Measurements from ENCODE around the gene CSRNP2. TPM values are rescaled to one million over a fixed set of nuclear protein-coding genes. Genes with fewer than 3 reads are reported as not detected.
A peak's percentile ranks its signal among the peaks of the same experiment; 100 is the strongest.

CSRNP2 gene
- total RNA-seq, 6 donors from 2014 or later = 20.3 to 29.6 (median 23.5) TPM

DNA sequence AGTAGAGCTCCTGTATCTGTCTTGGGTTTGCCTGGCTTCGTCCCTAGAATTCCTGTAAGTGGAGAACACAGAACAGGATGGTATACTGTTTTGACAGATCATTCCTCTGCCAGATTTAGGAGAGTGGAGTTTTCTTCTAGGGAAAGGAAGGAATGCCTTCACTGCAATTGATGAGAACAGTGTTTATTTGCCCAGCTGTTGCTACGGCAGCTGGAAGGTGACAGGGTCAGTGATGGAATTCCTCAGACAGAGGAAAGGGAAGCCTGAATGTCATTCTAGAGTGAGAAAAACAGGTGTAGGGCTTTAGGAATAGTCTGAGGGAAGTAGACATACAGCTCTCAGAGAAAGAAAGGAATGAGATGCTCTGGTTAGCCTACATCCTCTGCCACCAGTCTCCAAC is 11.7 kb downstream of the CSRNP2 start:
- ATAC-seq (ENCODE audit: low FRiP score in 2 of 2) (no peak), DNase-seq (no peak)
- no peak overlapping the region for H3K4me3 ChIP-seq
- H3K9me3 ChIP-seq = no peaks in the 10 kb centered on the region
- H3K27me3 ChIP-seq = no peaks in the 10 kb centered on the region
- H3K4me1 ChIP-seq = peaks cover 0 to 14% (median 2%) of the 10 kb centered on the region in 4 donors
- TF ChIP-seq POLR2A (IDR thresholded peaks at IDR 0.05) (no peak), POLR2AphosphoS5 (IDR thresholded peaks at IDR 0.05) (no peak), CTCF (IDR thresholded peaks at IDR 0.05) (no peak), EP300 (IDR thresholded peaks at IDR 0.05) (no peak)
- H3K27ac ChIP-seq = no peak overlapping the region
- H3K36me3 ChIP-seq = peaks cover 17 to 76% (median 62%) of the 10 kb centered on the region in 4 donors
- WGBS, 2 donors = 75 to 79% methylated on average over 2 of the region's 2 CpGs

GRCh38 chr12:51070004-51070403 is 13.4 kb downstream of the CSRNP2 start:
- H3K9me3 ChIP-seq = no peaks in the 10 kb centered on the region
- WGBS, 2 donors = 65 to 70% methylated on average over 3 of the region's 3 CpGs
- peak overlapping the region in 1 of 4 donors; percentile 16 for H3K27ac ChIP-seq
- H3K27me3 ChIP-seq = no peaks in the 10 kb centered on the region
- no peak overlapping the region for H3K4me3 ChIP-seq
- no peak for TF ChIP-seq POLR2A (IDR thresholded peaks at IDR 0.05)
- no peak for TF ChIP-seq POLR2AphosphoS5 (IDR thresholded peaks at IDR 0.05)
- TF ChIP-seq CTCF (IDR thresholded peaks at IDR 0.05) = no peak
- TF ChIP-seq EP300 (IDR thresholded peaks at IDR 0.05) = no peak
- no peaks in the 10 kb centered on the region for H3K4me1 ChIP-seq
- ATAC-seq (ENCODE audit: low FRiP score in 2 of 2) = peak in 1 of 2 donors; percentile 47
- peak in 1 of 2 donors; percentile 85 for DNase-seq
- H3K36me3 ChIP-seq = peaks cover 28 to 92% (median 74%) of the 10 kb centered on the region in 4 donors

DNA sequence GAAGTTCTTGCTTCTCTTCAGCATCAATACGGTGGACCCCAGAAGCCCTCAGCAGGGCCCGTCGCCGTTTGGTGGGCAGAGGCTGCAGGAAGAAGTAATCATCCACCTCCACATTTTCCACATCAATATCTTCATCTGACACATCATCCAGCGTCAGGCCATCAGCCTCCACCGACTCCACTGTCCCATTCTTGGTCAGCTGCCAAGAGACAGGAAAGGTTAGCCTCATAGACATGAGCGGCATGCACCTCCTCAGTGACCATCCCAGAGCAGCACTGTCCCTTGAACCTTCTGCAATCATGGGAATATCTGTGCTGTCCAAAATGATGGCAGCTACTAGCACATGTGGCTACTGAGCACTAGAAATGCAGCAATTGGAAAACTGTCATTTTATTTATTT is 15.6 kb downstream of the CSRNP2 start:
- H3K9me3 ChIP-seq = no peaks in the 10 kb centered on the region
- DNase-seq = no peak
- 87 to 88% methylated on average over 7 of the region's 7 CpGs for WGBS, 2 donors
- H3K4me3 ChIP-seq = no peak overlapping the region
- no peak for ATAC-seq (ENCODE audit: low FRiP score in 2 of 2)
- no peak overlapping the region for H3K27ac ChIP-seq
- H3K4me1 ChIP-seq = no peaks in the 10 kb centered on the region
- TF ChIP-seq POLR2AphosphoS5 (IDR thresholded peaks at IDR 0.05) (no peak), CTCF (IDR thresholded peaks at IDR 0.05) (no peak), EP300 (IDR thresholded peaks at IDR 0.05) (no peak), POLR2A (IDR thresholded peaks at IDR 0.05) (no peak)
- no peaks in the 10 kb centered on the region for H3K27me3 ChIP-seq
- H3K36me3 ChIP-seq = peaks cover 30 to 98% (median 77%) of the 10 kb centered on the region in 4 donors

DNA sequence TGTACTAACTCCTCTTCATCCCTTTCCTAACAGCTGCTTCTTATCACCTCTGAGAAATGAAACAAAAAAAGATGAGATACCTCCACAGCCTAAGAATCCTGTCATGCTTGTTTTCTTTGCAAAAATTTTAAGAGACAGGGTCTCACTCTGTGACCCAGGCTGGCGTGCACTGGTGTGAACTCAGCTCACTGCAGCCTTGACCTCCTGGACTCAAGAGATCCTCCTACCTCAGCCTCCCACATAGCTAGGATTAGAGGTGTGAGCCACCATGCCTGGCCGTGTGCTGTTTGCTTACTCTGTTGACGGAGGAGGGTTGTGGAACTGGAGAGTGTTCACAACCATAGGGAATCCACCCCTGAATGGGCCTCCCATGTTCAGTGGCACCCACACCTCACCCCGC is 16.2 kb downstream of the CSRNP2 start:
- TF ChIP-seq EP300 (IDR thresholded peaks at IDR 0.05) = no peak

DNA sequence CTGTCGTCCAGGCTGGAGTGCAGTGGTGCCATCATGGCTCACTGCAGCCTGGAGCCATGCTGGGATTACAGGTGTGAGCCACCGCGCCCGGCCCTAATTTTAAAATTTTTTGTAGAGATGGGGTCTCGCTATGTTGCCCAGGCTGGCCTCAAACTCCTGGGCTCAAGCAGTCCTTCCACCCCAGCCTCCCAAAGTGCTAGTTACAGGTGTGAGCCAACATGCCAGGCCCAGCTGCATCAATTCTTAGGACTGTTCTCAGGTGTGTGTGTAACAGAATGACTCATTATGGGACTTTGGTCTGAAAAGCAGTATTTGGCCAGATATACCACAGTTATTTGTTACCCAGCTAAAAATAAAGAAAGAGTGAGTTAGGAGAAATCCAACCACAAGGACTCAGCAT is 17.9 kb downstream of the CSRNP2 start:
- no peaks in the 10 kb centered on the region for H3K27me3 ChIP-seq
- no peak for TF ChIP-seq CTCF (IDR thresholded peaks at IDR 0.05)
- no peak for TF ChIP-seq EP300 (IDR thresholded peaks at IDR 0.05)
- TF ChIP-seq POLR2A (IDR thresholded peaks at IDR 0.05) = no peak
- TF ChIP-seq POLR2AphosphoS5 (IDR thresholded peaks at IDR 0.05) = no peak
- DNase-seq (no peak), ATAC-seq (ENCODE audit: low FRiP score in 2 of 2) (no peak)
- H3K9me3 ChIP-seq = no peaks in the 10 kb centered on the region
- H3K36me3 ChIP-seq = peaks cover 28 to 100% (median 63%) of the 10 kb centered on the region in 4 donors
- no peak overlapping the region for H3K4me3 ChIP-seq
- H3K4me1 ChIP-seq = no peaks in the 10 kb centered on the region
- no peak overlapping the region for H3K27ac ChIP-seq
- WGBS, 2 donors = 92 to 96% methylated on average over 5 of the region's 5 CpGs

More for the DNA sequence above, 16.2 kb downstream of the CSRNP2 start:
- ATAC-seq (ENCODE audit: low FRiP score in 2 of 2) (no peak), DNase-seq (no peak)
- no peak overlapping the region for H3K27ac ChIP-seq
- H3K4me3 ChIP-seq = no peak overlapping the region
- H3K9me3 ChIP-seq = no peaks in the 10 kb centered on the region
- WGBS, 2 donors = 91 to 98% methylated on average over 4 of the region's 4 CpGs
- no peaks in the 10 kb centered on the region for H3K27me3 ChIP-seq
- peaks cover 28 to 100% (median 76%) of the 10 kb centered on the region in 4 donors for H3K36me3 ChIP-seq
- H3K4me1 ChIP-seq = no peaks in the 10 kb centered on the region
